ENCODE data around the gene KIAA1958. TPM values are rescaled to one million over a fixed set of nuclear protein-coding genes. Genes with fewer than 3 reads are reported as not detected.

Gene KIAA1958
- total and polyA plus RNA-seq, 2 experiments from 2014 or later, result 9.4 to 41.7 TPM

- Histone ChIP-seq H3F3A (replicated peaks; ENCODE audit: low read depth) (no peaks in the 10 kb centered on the region), H4K20me1 (replicated peaks; ENCODE audit: insufficient read depth) (no peaks in the 10 kb centered on the region; the same call in none of the 2 replicates), H3K27ac (ENCODE audit: low read depth) (0 out of 2 replicates have a peak overlapping the region, but pooled peaks have one; percentile 8), H3K4me3 (no peak overlapping the region), H2AFZ (no peak overlapping the region), H3K27me3 (ENCODE audit: insufficient read depth) (no peaks in the 10 kb centered on the region), H3K4me1 (ENCODE audit: insufficient read depth) (peaks cover 25% of the 10 kb centered on the region), H3K9me2 (ENCODE audit: insufficient read depth) (no peaks in the 10 kb centered on the region), H3K36me3 (ENCODE audit: insufficient read depth) (no peaks in the 10 kb centered on the region), H3K79me2 (replicated peaks; ENCODE audit: insufficient read depth) (peaks cover 16% of the 10 kb centered on the region), H3K4me2 (no peak overlapping the region)
- Mint-ChIP-seq H3K36me3 (ENCODE audit: low read depth) (no peaks in the 10 kb centered on the region), H3K9me3 (no peaks in the 10 kb centered on the region), H3K4me3 (no peak overlapping the region), H3K27ac (no peak overlapping the region), H3K27me3 (ENCODE audit: insufficient read depth, low read depth, poor library complexity) (peaks cover 1% of the 10 kb centered on the region), H3K4me1 (peaks cover 32% of the 10 kb centered on the region)
- no peak for DNase-seq (ENCODE audit: low spot score)
- TF ChIP-seq JUNB (IDR thresholded peaks at IDR 0.05; ENCODE audit: unreplicated experiment) (no peak), CREB1 (CRISPR knock-in tag; IDR thresholded peaks at IDR 0.05; ENCODE audit: low read depth) (no peak), NANOG (IDR thresholded peaks at IDR 0.05; ENCODE audit: borderline replicate concordance) (no peak), CTCF (conservative IDR thresholded peaks at IDR 0.05; ENCODE audit: low read depth in 2 of 2) (no peak), REST (IDR thresholded peaks at IDR 0.05; ENCODE audit: unreplicated experiment) (no peak), STAT1 (IDR thresholded peaks at IDR 0.05; ENCODE audit: unreplicated experiment) (no peak), POLR2AphosphoS5 (IDR thresholded peaks at IDR 0.05; ENCODE audit: low read depth) (no peak), ZNF114 (CRISPR knock-in tag; IDR thresholded peaks at IDR 0.05) (no peak), EZH2 (IDR thresholded peaks at IDR 0.05; ENCODE audit: low read depth, unreplicated experiment) (no peak), ZNF331 (CRISPR knock-in tag; IDR thresholded peaks at IDR 0.05; ENCODE audit: low read depth) (no peak), EZH2phosphoT487 (IDR thresholded peaks at IDR 0.05; ENCODE audit: unreplicated experiment) (no peak), ETS1 (IDR thresholded peaks at IDR 0.05) (no peak), ZNF462 (CRISPR knock-in tag; IDR thresholded peaks at IDR 0.05) (no peak)
- no peak for ATAC-seq
Observed at GRCh38 chr9:112617371-112617770, 130.7 kb downstream of the KIAA1958 start.
